HCT116 (cell line): ENCODE data around the gene MCF2L2.

ENCODE experiments used
- CTCF ChIP-seq, 3 experiments: fragments of 200-600 bp in 1 of 3; sonication (generic) in 1 of 3; IDR thresholded peaks in 2 of 3; conservative IDR thresholded peaks in 1 of 3; 2 replicates each; pipeline ENCODE4 v1.5.1; 2012 to 2017; ENCODE audit warnings: low read depth in 2 of 3, low read length in 2 of 3, antibody characterized with exemption in 1 of 3, borderline replicate concordance in 1 of 3, control low read depth in 1 of 3, mild to moderate bottlenecking in 1 of 3, mixed read lengths in 1 of 3, mixed run types in 1 of 3, moderate library complexity in 1 of 3; ENCODE audit not compliant: insufficient read depth in 1 of 3
- POLR2A ChIP-seq: IDR thresholded peaks from 2 replicates; pipeline ENCODE4 v1.7.0; 2011; ENCODE audit warnings: borderline replicate concordance; ENCODE audit not compliant: insufficient read depth, insufficient read length; ENCODE audit errors: extremely low read depth

GRCh38 chr3:183295211-183295610 lies 133.2 kb downstream of the MCF2L2 start:
- TF ChIP-seq CTCF (IDR thresholded peaks at IDR 0.05 in 2 of 3, conservative IDR thresholded peaks at IDR 0.05 in 1 of 3; ENCODE audit: borderline replicate concordance in 1 of 3, insufficient read depth in 1 of 3, low read depth in 2 of 3, low read length in 2 of 3) (no peak), POLR2A (no peak)
